Mesendoderm (in vitro differentiated cells): ENCODE data around the gene RAB19. TPM values are rescaled to one million over a fixed set of nuclear protein-coding genes. Genes with fewer than 3 reads are reported as not detected.
A peak's percentile ranks its signal among the peaks of the same experiment; 100 is the strongest.

ENCODE experiments used
- DNase-seq: peaks from one replicate; pipeline ENCODE4 v3.0.0; 2013
- H2AK5ac ChIP-seq: 2 replicates; pipeline ENCODE4 v1.6.1; 2013; ENCODE audit warnings: low read length, inconsistent platforms
- H2BK120ac ChIP-seq: 2 replicates; pipeline ENCODE4 v1.6.1; 2013; ENCODE audit warnings: low read depth, mild to moderate bottlenecking, low read length, moderate library complexity, mixed read lengths
- H2BK15ac ChIP-seq: replicated peaks from 2 replicates; pipeline ENCODE4 v1.6.1; 2013; ENCODE audit warnings: low read depth, mild to moderate bottlenecking, moderate library complexity
- H2BK5ac ChIP-seq: 2 replicates; pipeline ENCODE4 v1.6.1; 2013; ENCODE audit warnings: low read length, inconsistent platforms
- H3K18ac ChIP-seq: 2 replicates; pipeline ENCODE4 v1.6.1; 2013; ENCODE audit warnings: mild to moderate bottlenecking, low read length, mixed read lengths
- H3K23ac ChIP-seq: one replicate; pipeline ENCODE4 v1.6.1; 2013; ENCODE audit warnings: low read length
- H3K27ac ChIP-seq: 2 replicates; pipeline ENCODE4 v1.5.1; 2013; ENCODE audit warnings: low read depth, mild to moderate bottlenecking, inconsistent platforms, low read length, moderate library complexity
- H3K27me3 ChIP-seq: 2 replicates; pipeline ENCODE4 v1.6.1; 2013; ENCODE audit warnings: low read length, control low read depth, mild to moderate bottlenecking, inconsistent platforms; ENCODE audit not compliant: insufficient read depth, poor library complexity
- H3K36me3 ChIP-seq: 2 replicates; pipeline ENCODE4 v1.6.1; 2013; ENCODE audit warnings: low read length, inconsistent platforms; ENCODE audit not compliant: control insufficient read depth, insufficient read depth
- H3K4ac ChIP-seq: one replicate; pipeline ENCODE4 v1.6.1; 2013; ENCODE audit warnings: low read depth, mild to moderate bottlenecking, low read length, moderate library complexity
- H3K4me1 ChIP-seq: 2 replicates; pipeline ENCODE4 v1.6.1; 2013; ENCODE audit warnings: low read depth, low read length, inconsistent platforms; ENCODE audit not compliant: control insufficient read depth
- H3K4me2 ChIP-seq: 2 replicates; pipeline ENCODE4 v1.6.1; 2013; ENCODE audit warnings: low read length
- H3K4me3 ChIP-seq: 2 replicates; pipeline ENCODE4 v1.5.1; 2013; ENCODE audit warnings: mild to moderate bottlenecking, low read length
- H3K56ac ChIP-seq: one replicate; pipeline ENCODE4 v1.6.1; 2013; ENCODE audit warnings: low read length
- H3K79me1 ChIP-seq: 2 replicates; pipeline ENCODE4 v1.6.1; 2013; ENCODE audit warnings: low read length, inconsistent platforms
- H3K79me2 ChIP-seq: 2 replicates; pipeline ENCODE4 v1.6.1; 2013; ENCODE audit warnings: mild to moderate bottlenecking, low read length; ENCODE audit not compliant: control insufficient read depth, insufficient read depth
- H3K9ac ChIP-seq: 2 replicates; pipeline ENCODE4 v1.6.1; 2013; ENCODE audit warnings: low read length, inconsistent platforms
- H4K5ac ChIP-seq: one replicate; pipeline ENCODE4 v1.6.1; 2013; ENCODE audit warnings: low read length
- H4K8ac ChIP-seq: one replicate; pipeline ENCODE4 v1.6.1; 2013; ENCODE audit warnings: low read depth, mild to moderate bottlenecking, control low read depth, low read length, moderate library complexity
- WGBS: extraction: QIAGEN DNeasy Blood & Tissue Kit; methylation state at CpG from one replicate; pipeline ENCODE4 v1.1.7; 2013; ENCODE audit warnings: low lambda C conversion rate, missing lambda C conversion rate; ENCODE audit not compliant: insufficient coverage; ENCODE audit errors: extremely low coverage; 5-methylcytosine and 5-hydroxymethylcytosine counted together
- polyA plus RNA-seq, 2 experiments: library from polyadenylated mRNA; stranded (reverse); fragments of 200-250 nt; gene quantifications; one replicate each; pipeline ENCODE4 v1.2.3, GENCODE V29; 2013

The RAB19 gene
- polyA plus RNA-seq (2013, experiment 1 of 2), result 3.5 TPM
- 2.7 TPM for polyA plus RNA-seq (2013, experiment 2 of 2)

- Histone ChIP-seq H3K9ac (peak within 1 kb of the TSS; percentile 44), H3K27me3 (no peaks in the 10 kb centered on the region), H3K27ac (no peak within 1 kb of the TSS), H3K56ac (peak within 1 kb of the TSS; percentile 83), H3K79me2 (no peaks in the 10 kb centered on the region), H3K4me1 (peaks cover 2% of the 10 kb centered on the region), H4K5ac (no peak within 1 kb of the TSS), H3K79me1 (no peaks in the 10 kb centered on the region), H3K4me3 (peak within 1 kb of the TSS; percentile 34), H2BK15ac (no peak within 1 kb of the TSS), H2BK5ac (no peak within 1 kb of the TSS), H3K23ac (no peak within 1 kb of the TSS), H3K4me2 (peak within 1 kb of the TSS; percentile 69), H3K4ac (no peak within 1 kb of the TSS), H3K18ac (no peak within 1 kb of the TSS), H4K8ac (no peak within 1 kb of the TSS), H2AK5ac (no peak within 1 kb of the TSS), H2BK120ac (no peak within 1 kb of the TSS), H3K36me3 (no peaks in the 10 kb centered on the region)
- no CpG with 5 or more reads among the region's 22 CpGs for WGBS
- peak; percentile 75 for DNase-seq
These were observed at the start of gene RAB19 for GRCh38 chr7:140403878-140404564. TSS of gene RAB19 (plus strand) at chr7:140404058. CDS start at chr7:140407647, 3,589 bp downstream.

GRCh38 chr7:140358024-140358411 is 45.8 kb upstream of the RAB19 start:
- Histone ChIP-seq H3K79me1 (no peaks in the 10 kb centered on the region), H3K27me3 (no peaks in the 10 kb centered on the region), H3K56ac (no peak overlapping the region), H2BK5ac (no peak overlapping the region), H4K5ac (no peak overlapping the region), H4K8ac (no peak overlapping the region), H3K9ac (no peak overlapping the region), H2BK120ac (no peak overlapping the region), H3K36me3 (peaks cover 5% of the 10 kb centered on the region), H3K4me2 (no peak overlapping the region), H3K4me3 (no peak overlapping the region), H2BK15ac (no peak overlapping the region), H3K27ac (no peak overlapping the region), H3K18ac (no peak overlapping the region), H3K4me1 (no peaks in the 10 kb centered on the region), H3K4ac (no peak overlapping the region), H2AK5ac (no peak overlapping the region), H3K23ac (no peak overlapping the region), H3K79me2 (no peaks in the 10 kb centered on the region)
- no CpG with 5 or more reads among the region's 3 CpGs for WGBS
- DNase-seq, result no peak

GRCh38 chr7:140358412-140359051 is 45.3 kb upstream of the RAB19 start:
- H3K79me2 ChIP-seq, result no peaks in the 10 kb centered on the region
- H2BK120ac ChIP-seq, result no peak overlapping the region
- no peak overlapping the region for H3K4ac ChIP-seq
- no peak overlapping the region for H4K5ac ChIP-seq
- no peak overlapping the region for H3K4me3 ChIP-seq
- H3K23ac ChIP-seq, result no peak overlapping the region
- WGBS, result no CpG with 5 or more reads among the region's 10 CpGs
- peaks cover 5% of the 10 kb centered on the region for H3K36me3 ChIP-seq
- H2BK5ac ChIP-seq, result no peak overlapping the region
- H3K18ac ChIP-seq, result no peak overlapping the region
- H3K56ac ChIP-seq, result peak overlapping the region; percentile 15
- no peak overlapping the region for H2AK5ac ChIP-seq
- peak; percentile 56 for DNase-seq
- H3K9ac ChIP-seq, result no peak overlapping the region
- no peaks in the 10 kb centered on the region for H3K4me1 ChIP-seq
- no peak overlapping the region for H4K8ac ChIP-seq
- H3K27ac ChIP-seq, result no peak overlapping the region
- H3K79me1 ChIP-seq, result no peaks in the 10 kb centered on the region
- no peak overlapping the region for H3K4me2 ChIP-seq
- no peaks in the 10 kb centered on the region for H3K27me3 ChIP-seq
- no peak overlapping the region for H2BK15ac ChIP-seq

- Histone ChIP-seq H3K27me3 (no peaks in the 10 kb centered on the region), H2AK5ac (no peak overlapping the region), H2BK120ac (no peak overlapping the region), H3K4me1 (no peaks in the 10 kb centered on the region), H3K79me2 (no peaks in the 10 kb centered on the region), H2BK15ac (no peak overlapping the region), H3K27ac (no peak overlapping the region), H3K4me3 (no peak overlapping the region), H4K5ac (no peak overlapping the region), H4K8ac (no peak overlapping the region), H3K36me3 (peaks cover 5% of the 10 kb centered on the region), H3K9ac (no peak overlapping the region), H2BK5ac (no peak overlapping the region), H3K79me1 (no peaks in the 10 kb centered on the region), H3K23ac (no peak overlapping the region), H3K4me2 (no peak overlapping the region), H3K18ac (no peak overlapping the region), H3K56ac (no peak overlapping the region), H3K4ac (no peak overlapping the region)
- no CpG with 5 or more reads among the region's 6 CpGs for WGBS
- no peak for DNase-seq
These were observed 43.1 kb upstream of the RAB19 start for GRCh38 chr7:140360697-140361229.

GRCh38 chr7:140364819-140365218 is 39.0 kb upstream of the RAB19 start:
- H2BK5ac ChIP-seq, result no peak overlapping the region
- H3K23ac ChIP-seq, result no peak overlapping the region
- H2AK5ac ChIP-seq, result no peak overlapping the region
- no peaks in the 10 kb centered on the region for H3K27me3 ChIP-seq
- H3K9ac ChIP-seq, result no peak overlapping the region
- no peak overlapping the region for H3K4me3 ChIP-seq
- no peak overlapping the region for H4K5ac ChIP-seq
- H3K18ac ChIP-seq, result no peak overlapping the region
- H3K4me1 ChIP-seq, result no peaks in the 10 kb centered on the region
- no peak overlapping the region for H3K4ac ChIP-seq
- H3K27ac ChIP-seq, result no peak overlapping the region
- H3K79me1 ChIP-seq, result no peaks in the 10 kb centered on the region
- H2BK120ac ChIP-seq, result no peak overlapping the region
- no peak for DNase-seq
- peaks cover 1% of the 10 kb centered on the region for H3K36me3 ChIP-seq
- no CpG with 5 or more reads among the region's 3 CpGs for WGBS
- H2BK15ac ChIP-seq, result no peak overlapping the region
- H4K8ac ChIP-seq, result no peak overlapping the region
- H3K56ac ChIP-seq, result no peak overlapping the region
- H3K4me2 ChIP-seq, result no peak overlapping the region
- no peaks in the 10 kb centered on the region for H3K79me2 ChIP-seq
